Pulmonary artery endothelial cell (primary cell): Measurements from ENCODE around the gene CCBE1. TPM values are rescaled to one million over a fixed set of nuclear protein-coding genes. Genes with fewer than 3 reads are reported as not detected.
"Not testable (repeated sequence)": the region's sequence is repeated elsewhere in the genome, so short reads cannot be mapped to it uniquely, and the experiment has no call there.

Source experiments
- DNase-seq: peaks from one replicate; pipeline ENCODE4 v3.0.0-alpha.2; 2011; ENCODE audit warnings: low read depth, low spot score
- total RNA-seq: library from RNA; depleted of rRNA; stranded (reverse); fragments of >200 nt; gene quantifications from 2 replicates; pipeline ENCODE4 v1.2.3, GENCODE V29; 2014

Gene CCBE1
- total RNA-seq, 1 donor from 2014 or later, result 2.4 TPM

DNA sequence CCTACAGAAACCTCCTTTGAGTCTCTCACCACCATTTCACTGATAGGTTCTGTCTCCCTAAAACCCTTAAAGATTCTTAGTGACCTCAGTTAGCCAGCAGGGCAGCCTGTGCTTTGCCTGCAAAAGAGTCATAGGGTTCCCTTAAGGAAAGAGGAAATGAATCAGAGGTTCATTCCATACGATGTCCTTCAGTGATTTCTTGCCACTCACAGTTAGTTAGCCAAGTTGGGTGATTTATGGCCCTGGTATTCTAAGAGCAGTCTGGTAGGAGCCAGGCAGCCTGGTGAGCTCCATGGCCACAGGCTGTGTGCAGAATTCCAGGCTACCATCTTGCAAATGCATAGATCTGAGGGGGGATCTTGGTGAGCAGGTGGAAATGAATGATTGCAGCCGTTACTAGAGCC lies 18.7 kb upstream of the CCBE1 start:
- peak; percentile 80 for DNase-seq

DNA sequence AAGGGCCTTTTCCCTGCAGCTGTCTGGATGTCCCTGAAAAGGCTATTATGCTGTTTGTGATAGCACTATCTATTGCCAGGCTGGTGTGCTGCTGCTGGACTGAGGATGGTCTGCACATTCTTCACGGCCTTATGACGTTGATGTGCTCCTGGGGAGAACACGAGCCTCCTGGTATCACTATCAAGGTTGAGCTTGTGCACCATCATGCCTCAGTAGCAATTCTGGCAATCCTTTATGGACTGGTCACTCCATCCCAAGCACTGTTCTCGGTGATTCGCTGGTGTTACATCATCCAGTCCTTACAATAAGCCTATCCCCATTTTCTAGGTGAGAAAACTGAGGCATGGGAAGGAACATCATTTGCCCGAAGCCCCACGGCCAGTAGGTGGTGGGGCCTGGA lies 18.2 kb upstream of the CCBE1 start:
- DNase-seq, result no peak

DNA sequence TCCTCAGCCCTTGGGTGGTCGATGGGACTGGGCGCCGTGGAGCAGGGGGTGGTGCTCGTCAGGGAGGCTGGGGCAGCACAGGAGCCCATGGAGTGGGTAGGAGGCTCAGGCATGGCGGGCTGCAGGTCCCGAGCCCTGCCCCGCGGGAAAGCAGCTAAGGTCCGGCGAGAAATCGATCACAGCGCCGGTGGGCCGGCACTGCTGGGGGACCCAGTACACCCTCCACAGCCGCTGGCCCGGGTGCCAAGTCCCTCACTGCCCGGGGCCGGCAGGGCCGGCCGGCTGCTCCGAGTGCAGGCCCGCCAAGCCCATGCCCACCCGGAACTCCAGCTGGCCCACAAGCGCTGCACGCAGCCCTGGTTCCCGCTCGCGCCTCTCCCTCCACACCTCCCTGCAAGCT lies 16.9 kb upstream of the CCBE1 start:
- DNase-seq, result not testable (repeated sequence)

DNA sequence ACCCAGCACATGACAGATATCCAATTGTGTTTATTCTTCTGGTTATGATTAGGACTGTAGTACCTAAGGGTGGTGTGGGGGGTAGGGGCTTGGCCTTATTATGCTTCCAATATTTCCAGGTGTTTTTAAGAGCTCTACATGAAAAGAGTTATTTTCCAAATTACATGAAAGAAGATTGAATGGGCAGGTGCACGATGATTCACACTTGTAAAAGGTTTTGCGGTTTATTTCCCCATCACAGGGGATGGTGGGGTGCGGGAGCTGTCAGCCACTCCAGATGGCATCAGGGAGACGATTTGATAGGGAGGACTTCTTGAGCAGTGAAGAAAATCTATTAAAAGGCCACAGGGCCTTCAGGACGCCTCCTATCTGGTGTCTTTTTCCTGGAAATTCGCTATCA lies 15.1 kb upstream of the CCBE1 start:
- no peak for DNase-seq

DNA sequence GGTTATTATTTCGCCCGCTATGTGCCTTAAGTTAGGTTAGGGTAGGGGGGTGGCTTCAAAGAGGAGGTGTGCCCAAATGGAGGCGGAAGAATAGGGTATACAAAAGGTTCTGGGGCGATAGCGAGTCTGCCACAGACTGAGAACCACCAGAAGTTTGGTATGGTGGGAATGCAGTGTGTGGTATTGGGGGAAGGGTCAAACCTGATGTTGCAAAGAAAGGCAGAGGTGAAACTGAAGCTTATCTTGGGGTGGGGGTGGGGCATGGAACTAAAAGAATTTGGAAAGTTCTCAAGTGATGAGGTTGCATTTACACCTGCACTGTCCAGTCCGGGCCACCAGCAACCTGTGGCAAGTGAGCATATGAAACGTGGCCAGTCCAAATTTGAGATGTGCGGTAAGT lies 11.8 kb upstream of the CCBE1 start:
- DNase-seq, result no peak

DNA sequence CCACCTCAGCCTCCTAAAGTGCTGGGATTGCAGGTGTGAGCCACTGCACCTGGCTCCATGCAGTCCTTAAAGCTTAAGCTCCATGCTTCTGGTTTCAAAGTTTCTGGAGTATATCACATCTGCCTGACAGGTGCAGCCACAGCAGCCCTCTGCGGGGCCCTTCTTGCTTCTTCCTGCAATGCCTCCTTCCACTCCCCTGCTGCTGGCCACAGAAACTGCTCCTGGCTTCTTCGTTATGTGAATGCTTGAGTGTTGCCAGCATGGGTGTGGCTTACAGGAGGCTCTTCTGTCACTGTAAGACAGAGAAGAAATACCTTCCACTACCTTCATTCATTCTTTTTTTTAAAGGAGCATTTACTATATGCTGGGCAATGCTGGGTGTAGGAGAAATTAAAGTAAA lies 10.1 kb upstream of the CCBE1 start:
- DNase-seq, result no peak

DNA sequence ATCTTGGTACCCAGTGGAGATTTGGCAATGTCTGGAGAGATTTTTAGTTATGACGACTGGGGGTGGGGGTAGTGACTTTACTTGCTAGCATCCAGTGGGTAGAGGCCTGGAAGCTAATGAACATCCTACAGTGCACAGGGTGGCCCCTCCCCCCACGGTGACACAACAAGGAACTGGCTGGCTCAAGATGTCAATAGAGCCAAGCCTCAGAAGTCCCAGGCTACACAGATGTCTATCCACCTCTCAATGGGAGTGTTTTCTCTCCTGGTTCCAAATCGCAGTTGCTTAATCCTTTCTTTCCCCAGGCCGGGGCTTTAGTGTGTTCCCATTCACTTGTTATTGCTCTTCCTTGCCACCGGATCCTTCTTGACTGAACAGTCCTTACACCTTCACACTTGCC lies 9.3 kb upstream of the CCBE1 start:
- DNase-seq, result no peak

DNA sequence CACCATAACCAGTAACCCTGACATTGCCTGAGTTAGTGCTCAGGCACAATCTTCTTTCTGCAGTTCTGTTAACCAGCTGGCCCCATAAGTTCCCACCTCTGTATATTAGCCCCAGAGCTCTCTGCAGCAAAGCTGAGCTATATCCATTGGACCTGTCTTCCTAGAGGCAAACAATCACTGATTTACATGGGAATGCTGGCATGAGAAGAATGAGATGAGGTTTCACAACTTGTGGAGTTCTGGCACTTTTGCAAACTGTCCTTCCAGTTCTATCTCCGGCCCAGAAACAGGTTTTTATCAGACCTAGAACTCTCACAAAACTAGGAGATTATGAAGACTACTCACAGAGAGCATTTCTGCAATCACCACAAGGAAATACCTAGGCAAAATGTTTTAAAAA lies 7.9 kb upstream of the CCBE1 start:
- no peak for DNase-seq

DNA sequence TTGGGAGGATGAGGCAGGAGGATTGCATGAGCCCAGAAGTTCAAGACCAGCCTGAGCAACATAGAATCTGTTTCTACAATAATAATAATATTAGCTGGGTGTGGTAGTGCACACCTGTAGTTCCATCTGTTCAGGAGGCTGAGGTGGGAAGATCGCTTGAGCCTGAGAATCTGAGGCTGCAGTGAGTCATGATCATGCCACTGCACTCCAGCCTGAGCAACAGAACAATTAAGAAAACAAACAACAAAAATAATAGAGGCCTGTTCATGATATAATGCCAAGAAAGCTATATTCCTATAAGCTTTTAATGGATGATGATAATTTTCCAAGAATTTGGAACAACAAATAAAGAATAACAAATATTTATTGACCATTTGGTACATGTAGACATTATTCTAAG lies 6.9 kb upstream of the CCBE1 start:
- no peak for DNase-seq

DNA sequence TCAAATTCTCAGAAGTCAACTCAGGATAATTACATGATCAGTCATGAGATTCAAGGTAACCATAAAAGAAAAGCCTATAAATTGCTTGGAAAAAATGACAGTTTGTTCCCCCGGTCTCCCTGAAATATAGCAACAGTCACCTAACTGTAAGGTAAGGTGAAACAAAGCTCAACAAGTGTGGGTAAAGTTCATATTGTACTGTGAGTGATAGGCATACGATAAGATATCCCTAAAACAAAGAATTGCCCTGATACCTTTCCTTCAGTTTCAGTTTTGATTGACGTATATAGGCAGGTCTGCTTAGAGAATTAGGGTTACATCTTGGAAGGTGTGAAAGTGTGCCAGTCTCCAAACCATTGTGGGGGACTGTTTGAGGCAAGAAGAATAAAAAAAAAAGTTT lies 4.0 kb upstream of the CCBE1 start:
- DNase-seq, result no peak

DNA sequence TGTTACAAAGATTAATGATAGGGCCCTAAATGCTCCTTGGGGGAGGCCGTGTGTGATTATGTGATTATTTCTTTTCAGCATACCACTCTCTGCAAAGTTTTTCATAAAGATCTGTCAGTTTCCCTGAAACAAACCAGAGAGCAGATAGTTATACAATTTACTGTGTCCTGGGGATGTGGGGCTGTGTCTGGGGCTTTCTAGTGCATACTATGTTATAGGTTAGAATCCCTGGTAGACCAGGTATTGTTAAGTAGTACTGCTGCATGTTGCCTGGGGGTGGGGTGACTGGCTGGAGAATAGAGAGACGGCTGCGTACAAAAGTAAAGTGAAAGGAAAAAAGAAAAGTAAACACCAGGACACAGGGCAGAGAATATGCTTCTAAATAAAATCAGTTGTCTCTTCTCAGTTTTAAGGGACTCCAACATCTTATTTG lies 3.3 kb upstream of the CCBE1 start:
- DNase-seq, result no peak

DNA sequence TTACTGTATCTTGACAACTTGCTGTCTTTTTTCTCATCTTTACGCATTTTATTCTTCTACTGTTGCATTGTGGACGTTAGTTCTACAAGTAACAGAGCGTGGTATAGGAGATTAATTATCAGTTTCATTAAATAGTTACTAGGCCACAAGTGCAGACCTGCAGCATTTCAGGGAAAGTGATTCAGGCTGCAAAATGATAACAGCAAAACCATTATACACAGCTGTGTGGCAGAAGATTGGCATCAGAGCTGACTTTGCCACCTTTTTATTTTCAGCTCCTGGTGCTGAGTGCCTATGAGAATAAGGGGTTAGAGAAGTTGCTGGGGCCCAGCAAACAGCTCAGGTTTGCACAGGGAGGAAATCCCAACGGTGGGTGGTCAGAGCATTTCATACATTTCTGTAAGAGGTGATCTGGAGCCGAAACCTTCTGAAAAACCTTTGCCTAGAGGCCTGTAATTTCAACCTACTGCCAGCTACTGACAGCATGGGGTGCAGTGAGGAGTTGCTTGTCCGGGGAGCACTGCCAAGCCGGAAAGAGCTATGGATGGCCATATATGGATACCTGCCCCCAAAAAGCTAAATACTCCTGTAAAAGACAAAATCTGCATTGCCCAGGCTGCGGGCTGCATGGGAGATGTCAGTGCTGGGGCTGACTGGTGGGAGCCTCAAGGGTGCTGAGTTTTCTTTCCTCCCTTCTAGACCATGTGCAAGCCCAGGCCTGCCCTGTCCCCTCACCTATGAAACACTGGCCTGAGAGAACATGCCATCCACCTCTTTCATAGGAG lies 2.7 kb upstream of the CCBE1 start:
- no peak for DNase-seq

DNA sequence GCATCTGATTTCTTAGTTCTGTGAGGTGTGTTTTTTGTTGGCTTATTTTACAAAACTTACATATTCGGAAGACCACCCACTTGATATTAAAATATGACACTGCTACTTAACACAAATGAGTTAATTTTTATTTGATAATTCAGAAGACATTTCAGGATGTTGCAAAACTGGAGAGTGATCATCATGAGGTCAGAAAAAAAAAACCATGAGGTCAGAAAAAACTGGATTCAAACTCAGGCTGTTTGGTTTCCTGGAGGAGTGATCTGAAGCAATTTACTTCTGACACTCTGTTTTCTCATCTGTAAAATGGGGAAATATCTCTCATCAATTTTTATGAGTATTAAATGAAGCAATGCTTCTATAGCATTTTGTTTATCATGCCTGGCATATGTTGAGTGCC lies 1.8 kb upstream of the CCBE1 start:
- DNase-seq, result no peak

DNA sequence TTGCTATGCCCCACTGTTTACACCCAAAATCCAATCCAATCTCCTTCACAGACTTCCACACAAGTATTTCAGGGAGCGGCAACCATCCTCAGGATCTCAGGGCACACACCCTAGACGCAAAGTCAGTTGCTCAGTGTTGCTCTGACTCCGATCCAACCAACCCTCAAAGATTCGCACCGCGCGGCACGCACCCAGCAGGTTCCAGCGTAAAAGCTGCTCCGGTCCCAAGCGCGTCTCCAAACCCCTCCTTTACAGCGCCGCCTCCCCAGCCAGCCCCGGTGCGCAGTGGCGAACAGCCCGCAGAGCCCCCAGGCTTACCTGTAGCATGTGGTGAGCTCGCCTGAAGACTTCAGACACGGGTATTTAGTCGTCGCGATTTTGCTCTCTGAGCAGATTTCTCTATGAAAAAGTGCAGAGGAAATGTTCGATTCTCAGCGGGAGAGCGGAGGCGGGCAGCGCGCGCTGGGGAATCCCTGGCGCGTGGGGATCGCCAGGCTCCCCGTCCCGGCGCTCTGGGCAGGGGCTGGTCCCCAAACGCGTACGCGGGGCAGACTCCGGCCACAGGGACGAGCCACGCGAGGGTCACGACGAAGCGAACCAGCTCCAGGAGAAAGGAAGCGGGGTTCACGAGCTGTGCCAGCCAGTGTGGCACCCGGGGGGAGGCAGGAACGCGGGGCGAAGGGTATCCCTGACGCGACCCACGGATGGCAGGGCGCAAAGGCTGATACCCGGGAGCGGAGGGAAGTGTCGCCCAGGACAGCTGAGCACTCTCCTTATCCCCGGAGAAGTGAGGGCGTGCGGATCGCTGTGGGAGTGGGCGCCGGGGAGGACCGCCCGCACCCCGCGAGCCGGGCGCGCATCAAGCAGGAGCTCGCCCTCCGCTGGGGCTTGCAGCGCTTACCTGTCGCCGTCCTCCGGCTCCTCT lies 650 bp downstream of the CCBE1 start:
- DNase-seq, result no peak

DNA sequence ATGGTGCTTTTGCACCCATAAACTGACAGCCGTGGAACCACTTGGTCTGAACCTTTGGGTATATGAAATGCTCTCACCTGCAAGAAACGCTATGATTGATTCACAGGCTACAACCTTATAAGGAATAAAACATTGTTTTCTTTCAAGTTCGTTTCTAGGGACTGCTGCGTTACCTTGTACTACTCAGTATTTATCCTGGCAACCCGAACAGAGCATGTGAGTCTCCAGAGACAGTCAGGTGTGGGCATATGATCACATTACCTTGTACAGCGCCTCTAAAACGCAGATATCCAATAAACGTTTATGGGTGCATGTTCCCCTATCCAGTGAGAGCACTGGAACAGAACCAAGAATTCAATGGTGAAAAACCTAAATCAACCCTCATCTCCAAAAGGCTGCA lies 1.7 kb downstream of the CCBE1 start:
- DNase-seq, result no peak

DNA sequence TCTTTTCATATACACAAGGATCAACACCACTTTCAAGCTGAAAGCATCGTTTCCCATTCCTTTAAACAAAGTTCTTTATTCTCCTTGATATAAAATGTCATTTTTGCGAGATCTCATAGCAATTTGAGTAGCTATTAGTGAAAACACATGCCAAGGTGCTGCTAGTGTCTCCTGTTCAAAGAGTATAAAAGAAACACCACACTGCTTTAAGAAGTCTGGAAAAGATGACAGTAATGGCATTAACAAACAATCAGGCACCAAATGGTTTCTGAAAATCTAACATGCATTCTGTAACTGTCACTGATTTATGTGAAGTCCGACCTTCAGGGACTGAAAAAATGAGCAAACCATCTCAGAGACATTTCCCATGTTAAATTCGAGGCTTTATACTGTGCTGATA lies 2.4 kb downstream of the CCBE1 start:
- DNase-seq, result no peak

DNA sequence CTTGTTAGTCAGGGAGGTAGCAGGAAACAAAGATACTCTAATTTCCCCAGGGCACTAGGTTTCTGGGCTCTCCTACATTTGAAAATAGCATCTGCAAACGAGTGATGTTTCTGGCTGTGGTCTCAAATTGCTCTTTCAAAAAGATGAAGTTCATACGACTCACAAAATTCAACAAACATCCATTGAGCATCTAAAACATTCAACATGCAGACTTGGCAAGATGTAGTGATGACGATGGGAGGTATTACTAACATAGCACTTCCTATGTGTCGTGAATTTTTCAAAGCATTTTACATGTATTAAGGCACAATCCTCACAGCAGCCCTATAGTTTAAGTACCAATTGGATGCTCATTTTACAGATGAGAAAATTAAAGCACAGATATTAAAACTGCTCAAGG lies 5.2 kb downstream of the CCBE1 start:
- DNase-seq, result no peak

DNA sequence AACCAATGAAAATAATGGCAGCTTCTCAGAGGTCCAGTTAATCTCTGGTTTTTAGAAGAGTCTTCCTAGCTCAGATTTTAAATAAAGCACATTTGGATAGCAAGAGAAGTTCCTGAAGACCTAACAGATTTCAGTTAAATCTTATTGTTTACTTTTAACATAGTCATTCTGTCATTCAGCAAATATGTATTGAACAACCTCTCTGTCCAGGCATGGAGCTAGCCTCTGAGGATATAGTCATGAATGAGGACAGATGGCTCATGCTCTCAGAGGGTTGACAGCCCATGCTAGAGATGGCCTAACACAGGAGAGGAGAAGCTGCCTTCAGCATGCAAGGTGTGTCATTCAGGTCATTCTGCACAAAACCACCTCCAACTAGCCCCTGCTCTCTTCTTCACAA lies 6.2 kb downstream of the CCBE1 start:
- DNase-seq, result no peak

DNA sequence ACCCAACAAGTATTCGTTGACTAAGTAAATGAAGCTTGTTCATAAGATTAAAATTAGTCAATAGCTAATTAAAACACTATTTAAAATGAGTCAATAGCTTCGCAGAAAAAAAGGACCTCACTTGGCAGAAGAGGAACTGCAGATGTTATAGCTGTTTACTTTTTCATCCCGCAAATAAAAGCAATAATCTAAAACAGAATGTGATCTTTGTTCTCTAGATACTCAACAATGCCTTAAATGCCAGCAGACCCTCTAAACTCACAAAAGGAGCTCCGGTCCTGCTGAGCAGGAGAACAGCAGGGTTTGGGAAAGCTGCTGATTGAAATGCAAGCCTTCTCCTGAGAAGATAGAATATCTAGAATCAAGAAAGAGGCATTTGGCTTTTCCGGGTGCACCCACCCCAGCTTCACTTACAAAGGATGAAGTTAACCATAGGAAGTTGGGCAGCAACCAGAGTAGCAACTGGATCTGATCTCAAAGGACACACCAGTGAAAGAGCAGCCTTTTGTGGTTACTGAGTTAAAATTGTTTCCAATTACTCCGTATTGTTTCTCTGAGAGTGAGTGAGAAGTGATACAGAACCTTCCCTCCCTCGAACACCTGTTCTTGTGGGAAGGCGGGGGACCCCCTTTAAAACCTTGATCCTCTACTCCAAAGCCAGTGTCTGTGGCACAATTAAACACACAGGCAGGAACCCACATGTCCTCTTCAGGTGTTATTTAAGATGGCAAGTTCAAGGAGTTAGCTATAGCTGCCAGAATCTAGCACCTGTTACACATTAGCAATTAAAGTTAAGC lies 6.8 kb downstream of the CCBE1 start:
- no peak for DNase-seq

DNA sequence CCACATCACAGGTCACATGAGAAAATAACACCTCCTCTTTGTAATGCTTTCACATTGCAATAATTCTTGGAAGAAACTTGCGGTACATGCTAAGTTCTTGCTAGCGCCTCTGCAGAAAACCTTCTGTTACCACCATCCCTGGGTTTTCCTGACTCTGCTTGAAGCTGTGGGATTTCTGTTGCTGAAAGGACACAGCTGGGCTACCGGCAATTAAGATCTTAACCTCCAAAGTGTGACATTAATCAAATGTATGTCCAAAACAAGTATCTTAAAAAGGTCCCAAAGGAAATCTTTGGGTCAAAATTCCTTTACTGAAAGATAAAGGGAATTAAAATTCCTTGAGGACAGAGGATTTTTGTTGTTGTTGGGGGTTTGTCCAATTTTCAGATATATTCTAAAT lies 7.5 kb downstream of the CCBE1 start:
- DNase-seq, result no peak

DNA sequence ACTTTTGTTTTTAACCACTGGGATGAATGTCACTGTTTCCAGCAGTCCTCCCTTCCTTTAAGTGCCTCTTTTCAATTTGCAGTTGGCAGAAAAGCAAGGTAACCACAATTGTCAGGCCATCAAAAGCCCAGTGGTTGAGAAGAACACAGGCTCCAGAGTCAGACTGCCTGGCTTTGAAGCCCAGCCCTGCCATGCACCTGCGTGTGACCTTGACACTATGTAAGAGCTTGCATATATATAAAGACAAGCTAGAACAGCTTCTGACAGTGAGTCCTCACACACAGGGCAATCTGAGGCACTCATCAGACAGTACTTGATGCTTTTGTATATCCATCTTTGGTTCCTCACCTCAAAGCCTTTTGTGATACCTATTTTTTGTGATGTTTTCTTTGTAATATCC lies 11.0 kb downstream of the CCBE1 start:
- no peak for DNase-seq

DNA sequence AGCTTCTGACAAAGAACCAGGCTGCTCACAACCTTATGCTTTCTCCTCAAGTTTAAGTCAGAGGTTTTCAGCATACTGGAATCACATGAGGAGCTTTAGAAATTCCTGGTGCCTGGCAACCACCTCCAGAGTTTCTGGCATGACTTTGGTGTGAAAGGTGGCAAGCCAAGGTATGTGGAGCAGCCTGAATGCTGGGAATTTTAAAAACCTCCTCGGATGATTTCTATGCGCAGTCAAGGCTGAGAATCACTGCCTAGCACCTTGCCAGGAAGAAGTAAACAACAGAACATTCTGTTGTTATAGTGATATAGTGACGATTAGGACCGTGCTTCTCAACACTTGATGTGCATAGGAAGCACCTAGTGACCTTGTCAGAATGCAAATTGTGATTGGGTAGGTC lies 11.7 kb downstream of the CCBE1 start:
- DNase-seq, result no peak
